Breast epithelium (tissue), 4 donors: Measurements from ENCODE around the gene CACNA1B. TPM values are rescaled to one million over a fixed set of nuclear protein-coding genes. Genes with fewer than 3 reads are reported as not detected.

Experiments used
- DNase-seq, 2 donors: peaks; one replicate each; pipeline ENCODE4 v3.0.0-alpha.2; 2019; ENCODE audit warnings: low spot score in 2 of 2
- H3K27ac ChIP-seq, 2 donors: fragments of 200-600 bp; sonication (generic) in 1 of 2; one replicate each; pipeline ENCODE4 v1.5.1; 2016 to 2019; ENCODE audit warnings: mild to moderate bottlenecking in 1 of 2
- H3K27me3 ChIP-seq, 2 donors: fragments of 200-600 bp; sonication (generic) in 1 of 2; one replicate each; pipeline versions ENCODE4 v1.5.1 to v1.6.0; 2017 to 2019; ENCODE audit warnings: control low read depth in 1 of 2, mild to moderate bottlenecking in 1 of 2
- H3K36me3 ChIP-seq: fragments of 200-600 bp; one replicate; pipeline ENCODE4 v1.5.1; 2019
- H3K4me1 ChIP-seq, 2 donors: fragments of 200-600 bp; sonication (generic); one replicate each; pipeline ENCODE4 v1.5.1; 2016 to 2019; ENCODE audit warnings: control low read depth in 1 of 2
- H3K4me3 ChIP-seq, 3 donors: fragments of 200-600 bp; sonication (generic); 1 replicate in 2 of 3; 2 replicates in 1 of 3; pipeline ENCODE4 v1.5.1; 2016 to 2019; ENCODE audit warnings: mild to moderate bottlenecking in 3 of 3, moderate library complexity in 2 of 3
- H3K9me3 ChIP-seq, 2 donors: fragments of 200-600 bp; sonication (generic) in 1 of 2; one replicate each; pipeline ENCODE4 v1.5.1; 2016 to 2019; ENCODE audit warnings: control low read depth in 1 of 2
- POLR2A ChIP-seq: fragments of 450-650 bp; IDR thresholded peaks from one replicate; pipeline ENCODE4 v1.6.1; 2016; ENCODE audit warnings: antibody characterized with exemption, mild to moderate bottlenecking, moderate library complexity
- POLR2AphosphoS5 ChIP-seq, 3 donors: sonication (generic); formaldehyde crosslinking; IDR thresholded peaks; one replicate each; pipeline ENCODE4 v1.6.1; 2017; ENCODE audit warnings: antibody characterized with exemption in 3 of 3
- intact Hi-C: fragments of 100-400 bp; cut with DNase I; formaldehyde crosslinking; loops from one replicate; pipeline ENCODE4 v1.15.1; 2023; ENCODE audit warnings: low total_unique reads
- total RNA-seq, 3 donors: library from RNA; depleted of rRNA; stranded (reverse); fragments of >200 nt; gene quantifications; one replicate each; pipeline ENCODE4 v1.1.0, GENCODE V29; 2016
- TF ChIP-seq, protein P1 (sequence below), 3 donors: fragments of 450-650 bp; IDR thresholded peaks; one replicate each; pipeline ENCODE4 v1.5.1; 2016 to 2017; ENCODE audit warnings: antibody characterized with exemption in 3 of 3, mild to moderate bottlenecking in 3 of 3, moderate library complexity in 3 of 3

The CACNA1B gene
- total RNA-seq, 3 donors from 2014 or later, result under 0.01 TPM; not detected in 2

GRCh38 chr9:137978262-137978714 lies 100.7 kb downstream of the CACNA1B start:
- TF ChIP-seq, protein P1, sequence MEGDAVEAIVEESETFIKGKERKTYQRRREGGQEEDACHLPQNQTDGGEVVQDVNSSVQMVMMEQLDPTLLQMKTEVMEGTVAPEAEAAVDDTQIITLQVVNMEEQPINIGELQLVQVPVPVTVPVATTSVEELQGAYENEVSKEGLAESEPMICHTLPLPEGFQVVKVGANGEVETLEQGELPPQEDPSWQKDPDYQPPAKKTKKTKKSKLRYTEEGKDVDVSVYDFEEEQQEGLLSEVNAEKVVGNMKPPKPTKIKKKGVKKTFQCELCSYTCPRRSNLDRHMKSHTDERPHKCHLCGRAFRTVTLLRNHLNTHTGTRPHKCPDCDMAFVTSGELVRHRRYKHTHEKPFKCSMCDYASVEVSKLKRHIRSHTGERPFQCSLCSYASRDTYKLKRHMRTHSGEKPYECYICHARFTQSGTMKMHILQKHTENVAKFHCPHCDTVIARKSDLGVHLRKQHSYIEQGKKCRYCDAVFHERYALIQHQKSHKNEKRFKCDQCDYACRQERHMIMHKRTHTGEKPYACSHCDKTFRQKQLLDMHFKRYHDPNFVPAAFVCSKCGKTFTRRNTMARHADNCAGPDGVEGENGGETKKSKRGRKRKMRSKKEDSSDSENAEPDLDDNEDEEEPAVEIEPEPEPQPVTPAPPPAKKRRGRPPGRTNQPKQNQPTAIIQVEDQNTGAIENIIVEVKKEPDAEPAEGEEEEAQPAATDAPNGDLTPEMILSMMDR (IDR thresholded peaks at IDR 0.05), result no peak
- TF ChIP-seq POLR2A (no peak), POLR2AphosphoS5 (IDR thresholded peaks at IDR 0.05) (no peak)
- no peak overlapping the region for H3K4me3 ChIP-seq
- no peaks in the 10 kb centered on the region for H3K27me3 ChIP-seq
- H3K4me1 ChIP-seq, result no peaks in the 10 kb centered on the region
- no peaks in the 10 kb centered on the region for H3K9me3 ChIP-seq
- intact Hi-C loops, result no loop called here
- H3K36me3 ChIP-seq, result no peaks in the 10 kb centered on the region
- H3K27ac ChIP-seq, result no peak overlapping the region
- no peak for DNase-seq

GRCh38 chr9:137982200-137982599 lies 104.6 kb downstream of the CACNA1B start:
- Histone ChIP-seq H3K4me1 (no peaks in the 10 kb centered on the region), H3K27me3 (peaks cover 0 to 10% of the 10 kb centered on the region in 2 donors), H3K4me3 (no peak overlapping the region), H3K36me3 (no peaks in the 10 kb centered on the region), H3K9me3 (no peaks in the 10 kb centered on the region), H3K27ac (no peak overlapping the region)
- TF ChIP-seq, protein P1 (IDR thresholded peaks at IDR 0.05), result no peak
- TF ChIP-seq POLR2A, result no peak
- no peak for TF ChIP-seq POLR2AphosphoS5 (IDR thresholded peaks at IDR 0.05)
- intact Hi-C loops, result no loop called here
- no peak for DNase-seq

- no peak overlapping the region for H3K4me3 ChIP-seq
- H3K9me3 ChIP-seq, result no peaks in the 10 kb centered on the region
- TF ChIP-seq POLR2A (no peak), POLR2AphosphoS5 (IDR thresholded peaks at IDR 0.05) (no peak)
- TF ChIP-seq, protein P1 (IDR thresholded peaks at IDR 0.05), result no peak
- H3K27me3 ChIP-seq, result peaks cover 0 to 21% of the 10 kb centered on the region in 2 donors
- no peak for DNase-seq
- no peak overlapping the region for H3K27ac ChIP-seq
- intact Hi-C loops, result no loop called here
- H3K4me1 ChIP-seq, result no peaks in the 10 kb centered on the region
- H3K36me3 ChIP-seq, result no peaks in the 10 kb centered on the region
These were observed 106.4 kb downstream of the CACNA1B start for GRCh38 chr9:137984005-137984404.

DNA sequence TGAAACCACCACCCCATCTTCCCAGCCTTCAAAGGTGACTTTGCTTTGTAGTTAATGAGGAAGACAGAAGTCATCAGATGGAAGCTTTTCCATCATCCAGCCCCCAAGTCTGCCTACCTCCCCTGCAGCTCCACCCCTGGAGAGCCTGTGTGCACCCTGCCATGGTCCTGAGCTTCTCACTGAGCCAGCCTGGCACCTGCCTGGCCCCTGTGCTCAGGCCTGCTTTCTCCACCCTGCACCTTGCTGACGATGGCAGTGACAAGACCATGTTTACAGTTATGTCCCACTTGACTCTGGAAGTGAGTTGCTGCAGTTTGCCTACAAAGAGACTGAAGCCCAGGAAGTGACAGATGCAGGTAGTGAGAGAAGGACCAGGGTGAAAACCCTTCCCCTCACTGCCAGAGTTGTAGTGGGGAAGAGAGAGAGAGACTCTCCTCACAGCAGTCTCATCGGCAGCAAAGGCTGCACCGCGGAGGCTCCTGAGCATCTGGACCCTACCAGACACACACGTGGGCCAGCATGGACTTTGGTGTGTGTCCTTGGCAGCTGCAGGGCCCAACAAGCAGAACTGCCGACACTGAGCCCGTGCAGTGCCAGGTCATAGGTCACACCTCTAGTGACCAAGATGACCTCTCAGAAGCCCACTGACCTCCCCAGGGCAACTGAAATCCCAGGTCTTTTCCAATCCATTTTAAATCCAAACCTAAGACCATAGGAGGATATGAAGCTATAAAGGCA lies 107.1 kb downstream of the CACNA1B start:
- intact Hi-C loops, result no loop called here
- DNase-seq, result no peak
- TF ChIP-seq POLR2A (no peak), POLR2AphosphoS5 (IDR thresholded peaks at IDR 0.05) (no peak)
- TF ChIP-seq, protein P1 (IDR thresholded peaks at IDR 0.05), result no peak

GRCh38 chr9:137985637-137986071 lies 108.1 kb downstream of the CACNA1B start:
- intact Hi-C loops, result no loop called here
- Histone ChIP-seq H3K36me3 (no peaks in the 10 kb centered on the region), H3K27ac (no peak overlapping the region), H3K4me1 (no peaks in the 10 kb centered on the region), H3K27me3 (peaks cover 0 to 21% of the 10 kb centered on the region in 2 donors), H3K9me3 (no peaks in the 10 kb centered on the region), H3K4me3 (no peak overlapping the region)
- TF ChIP-seq, protein P1 (IDR thresholded peaks at IDR 0.05), result no peak
- TF ChIP-seq POLR2A, result no peak
- no peak for TF ChIP-seq POLR2AphosphoS5 (IDR thresholded peaks at IDR 0.05)
- DNase-seq, result no peak

More for the DNA sequence above, 107.1 kb downstream of the CACNA1B start:
- H3K9me3 ChIP-seq, result no peaks in the 10 kb centered on the region
- no peak overlapping the region for H3K4me3 ChIP-seq
- peaks cover 0 to 21% of the 10 kb centered on the region in 2 donors for H3K27me3 ChIP-seq
- H3K4me1 ChIP-seq, result no peaks in the 10 kb centered on the region
- H3K27ac ChIP-seq, result no peak overlapping the region
- no peaks in the 10 kb centered on the region for H3K36me3 ChIP-seq
